Ishikawa (cell line): ENCODE measurements around the gene TICAM1.

Experiments used
- CREB1 ChIP-seq: IDR thresholded peaks from 2 replicates; pipeline ENCODE4 v1.6.1; 2012; ENCODE audit warnings: low read depth
- EGR1 ChIP-seq: IDR thresholded peaks from 2 replicates; pipeline ENCODE4 v1.6.1; 2012
- NFIC ChIP-seq: IDR thresholded peaks from 2 replicates; pipeline ENCODE4 v1.6.1; 2012

- no peak for TF ChIP-seq CREB1
- no peak for TF ChIP-seq NFIC
- TF ChIP-seq EGR1, result no peak
Measured at GRCh38 chr19:4816950-4817278, 14.6 kb downstream of the TICAM1 start.
